H1 (cell line): Measurements from ENCODE around the gene DNAAF5. TPM values are rescaled to one million over a fixed set of nuclear protein-coding genes. Genes with fewer than 3 reads are reported as not detected.

Experiments used
- CTCF ChIA-PET: fragments of 300-600 bp; sonication (Branson Sonifier 250); formaldehyde crosslinking; loops from one replicate; lab custom pipeline; 2021; ENCODE audit not compliant: partially characterized antibody; lab: Charles Lee
- POLR2A ChIA-PET: fragments of 300-600 bp; sonication (Branson Sonifier 250); formaldehyde crosslinking; loops from one replicate; lab custom pipeline; 2021; ENCODE audit warnings: inconsistent platforms; ENCODE audit not compliant: partially characterized antibody; lab: Charles Lee
- DNase-seq, 2 experiments: peaks; one replicate each; pipeline versions ENCODE4 v3.0.0 to v3.0.0-alpha.2; 2010 to 2022; ENCODE audit warnings: low spot score in 2 of 2, low read depth in 1 of 2, mixed read lengths in 1 of 2
- FAIRE-seq: peaks from 2 replicates; lab custom pipeline; 2011; peaks lifted over from hg19 to GRCh38; lab: Jason Lieb, UNC
- H2AFZ ChIP-seq: 2 replicates; pipeline ENCODE4 v1.8.1; 2012; ENCODE audit warnings: low read length, inconsistent platforms
- H2AK5ac ChIP-seq: 2 replicates; pipeline ENCODE4 v1.6.1; 2013; ENCODE audit warnings: low read depth, low read length
- H2BK120ac ChIP-seq: replicated peaks from 2 replicates; pipeline ENCODE3; 2013; ENCODE audit warnings: low read depth, low read length, inconsistent platforms
- H2BK12ac ChIP-seq: 2 replicates; pipeline ENCODE4 v1.6.1; 2013; ENCODE audit warnings: low read depth, low read length
- H2BK15ac ChIP-seq: 2 replicates; pipeline ENCODE4 v1.6.1; 2013; ENCODE audit warnings: low read length
- H2BK20ac ChIP-seq: 2 replicates; pipeline ENCODE4 v1.6.1; 2013; ENCODE audit warnings: low read length
- H2BK5ac ChIP-seq: 2 replicates; pipeline ENCODE4 v1.6.1; 2013; ENCODE audit warnings: low read depth, low read length
- H3K14ac ChIP-seq: 2 replicates; pipeline ENCODE4 v1.6.1; 2013; ENCODE audit warnings: inconsistent platforms; ENCODE audit not compliant: insufficient read length
- H3K18ac ChIP-seq: 2 replicates; pipeline ENCODE4 v1.6.1; 2013; ENCODE audit warnings: low read length; ENCODE audit errors: extremely low read depth
- H3K23ac ChIP-seq: 2 replicates; pipeline ENCODE4 v1.6.1; 2013; ENCODE audit warnings: inconsistent platforms; ENCODE audit not compliant: insufficient read length
- H3K23me2 ChIP-seq: 2 replicates; pipeline ENCODE4 v1.6.1; 2013; ENCODE audit warnings: low read depth, low read length
- H3K27ac ChIP-seq: 2 replicates; pipeline ENCODE4 v1.6.1; 2011; ENCODE audit warnings: low read depth, low read length, inconsistent platforms
- H3K27me3 ChIP-seq, 4 experiments: replicated peaks in 1 of 4; 1 replicate in 1 of 4; 2 replicates in 3 of 4; pipeline versions ENCODE4 v1.6.1 to v1.8.1; 2011 to 2013; ENCODE audit warnings: low read length in 3 of 4, mild to moderate bottlenecking in 3 of 4, inconsistent platforms in 2 of 4, mixed read lengths in 2 of 4, moderate library complexity in 1 of 4; ENCODE audit not compliant: control insufficient read depth in 3 of 4, insufficient read depth in 3 of 4; ENCODE audit errors: extremely low read depth in 1 of 4
- H3K36me3 ChIP-seq, 4 experiments: 2 replicates each; pipeline versions ENCODE4 v1.6.1 to v1.8.1; 2011 to 2013; ENCODE audit warnings: mild to moderate bottlenecking in 4 of 4, low read length in 3 of 4, moderate library complexity in 2 of 4, control low read depth in 1 of 4, inconsistent platforms in 1 of 4; ENCODE audit not compliant: insufficient read depth in 4 of 4, control insufficient read depth in 2 of 4
- H3K4ac ChIP-seq: replicated peaks from 2 replicates; pipeline ENCODE3; 2013; ENCODE audit warnings: low read length, low read depth, mixed read lengths, inconsistent platforms; ENCODE audit not compliant: insufficient read length
- H3K4me1 ChIP-seq, 4 experiments: replicated peaks in 1 of 4; 1 replicate in 1 of 4; 2 replicates in 3 of 4; pipeline versions ENCODE4 v1.6.1 to v1.8.1; 2011 to 2013; ENCODE audit warnings: low read length in 3 of 4, inconsistent platforms in 2 of 4, mixed read lengths in 1 of 4; ENCODE audit not compliant: insufficient read depth in 4 of 4, control insufficient read depth in 3 of 4
- H3K4me2 ChIP-seq, 2 experiments: 2 replicates each; pipeline versions ENCODE4 v1.6.1 to v1.8.1; 2011 to 2013; ENCODE audit warnings: low read depth in 2 of 2, low read length in 2 of 2, control low read depth in 1 of 2, inconsistent platforms in 1 of 2, mild to moderate bottlenecking in 1 of 2; ENCODE audit not compliant: insufficient read depth in 1 of 2
- H3K4me3 ChIP-seq, 4 experiments: fragments of 200-600, 300-600 bp in 1 of 4; sonication (generic), shearing (Covaris generic), sonication (Bioruptor Twin) in 1 of 4; 2 replicates each; pipeline versions ENCODE4 v1.5.1 to v1.8.1; 2011 to 2016; ENCODE audit warnings: low read length in 4 of 4, low read depth in 3 of 4, control low read depth in 2 of 4, inconsistent platforms in 2 of 4, mild to moderate bottlenecking in 2 of 4, mixed read lengths in 1 of 4, moderate library complexity in 1 of 4; ENCODE audit not compliant: insufficient read depth in 2 of 4; ENCODE audit errors: extremely low read depth in 1 of 4
- H3K56ac ChIP-seq: replicated peaks from 2 replicates; pipeline ENCODE3; 2013; ENCODE audit warnings: low read depth, mild to moderate bottlenecking, mixed read lengths, low read length, inconsistent platforms; ENCODE audit not compliant: insufficient read length
- H3K79me1 ChIP-seq: 2 replicates; pipeline ENCODE4 v1.6.1; 2013; ENCODE audit warnings: low read depth, low read length, control low read depth
- H3K79me2 ChIP-seq, 2 experiments: 2 replicates each; pipeline versions ENCODE4 v1.6.1 to v1.8.1; 2012 to 2013; ENCODE audit warnings: low read length in 2 of 2, mild to moderate bottlenecking in 2 of 2, inconsistent platforms in 1 of 2; ENCODE audit not compliant: insufficient read depth in 2 of 2, control insufficient read depth in 1 of 2
- H3K9ac ChIP-seq, 4 experiments: replicated peaks in 1 of 4; 1 replicate in 1 of 4; 2 replicates in 3 of 4; pipeline versions ENCODE4 v1.6.1 to v1.8.1; 2011 to 2013; ENCODE audit warnings: low read depth in 3 of 4, low read length in 3 of 4, control low read depth in 2 of 4, mild to moderate bottlenecking in 2 of 4, moderate library complexity in 2 of 4, inconsistent platforms in 1 of 4; ENCODE audit errors: extremely low read depth in 1 of 4
- H3K9me3 ChIP-seq, 2 experiments: 2 replicates each; pipeline versions ENCODE4 v1.6.1 to v1.8.1; 2012 to 2013; ENCODE audit warnings: mild to moderate bottlenecking in 2 of 2, moderate library complexity in 2 of 2, control low read depth in 1 of 2, inconsistent platforms in 1 of 2, low read depth in 1 of 2, low read length in 1 of 2, mixed read lengths in 1 of 2; ENCODE audit not compliant: insufficient read depth in 2 of 2
- H4K20me1 ChIP-seq, 2 experiments: replicated peaks in 1 of 2; 2 replicates each; pipeline versions ENCODE3 to v1.8.1; 2011 to 2013; ENCODE audit warnings: inconsistent platforms in 2 of 2, low read length in 2 of 2, mild to moderate bottlenecking in 1 of 2; ENCODE audit not compliant: insufficient read depth in 2 of 2, control insufficient read depth in 1 of 2
- H4K5ac ChIP-seq: 2 replicates; pipeline ENCODE4 v1.6.1; 2013; ENCODE audit warnings: low read length, low read depth, mixed read lengths, inconsistent platforms; ENCODE audit not compliant: insufficient read length
- H4K8ac ChIP-seq: 2 replicates; pipeline ENCODE4 v1.8.0; 2013; ENCODE audit warnings: mild to moderate bottlenecking, moderate library complexity, low read length, inconsistent platforms; ENCODE audit not compliant: insufficient read depth; ENCODE audit errors: extremely low read depth
- H4K91ac ChIP-seq: replicated peaks from 2 replicates; pipeline ENCODE3; 2013; ENCODE audit warnings: low read length, mixed read lengths, inconsistent platforms; ENCODE audit not compliant: insufficient read length
- ASH2L ChIP-seq: fragments of 200-600, 300-600 bp; sonication (generic); IDR thresholded peaks from one replicate; pipeline ENCODE4 v1.7.1; 2017; ENCODE audit warnings: low read length
- CHD1 ChIP-seq: IDR thresholded peaks from 2 replicates; pipeline ENCODE4 v1.6.1; 2012; ENCODE audit warnings: low read depth, low read length, improper control_type of control experiment
- CTBP2 ChIP-seq: IDR thresholded peaks from 2 replicates; pipeline ENCODE4 v1.7.0; 2011; ENCODE audit warnings: borderline replicate concordance, mild to moderate bottlenecking, moderate library complexity, mixed read lengths, low read length; ENCODE audit not compliant: insufficient read depth, insufficient read length
- GABPA ChIP-seq: IDR thresholded peaks from 2 replicates; pipeline ENCODE4 v1.6.1; 2011; ENCODE audit warnings: mild to moderate bottlenecking, low read length, moderate library complexity, borderline replicate concordance; ENCODE audit not compliant: insufficient read depth
- RXRA ChIP-seq: IDR thresholded peaks from 2 replicates; pipeline ENCODE4 v1.6.1; 2011; ENCODE audit warnings: low read depth, mild to moderate bottlenecking, low read length, moderate library complexity; ENCODE audit not compliant: insufficient read depth
- SP2 ChIP-seq: IDR thresholded peaks from 2 replicates; pipeline ENCODE4 v1.6.1; 2012; ENCODE audit warnings: mild to moderate bottlenecking, low read length, inconsistent platforms
- WGBS, 2 experiments: shearing (Covaris generic) in 1 of 2; methylation state at CpG; one replicate each; pipeline versions ENCODE4 v1.1.6 to v1.1.7; 2013 to 2015; ENCODE audit warnings: low lambda C conversion rate in 2 of 2, mixed read lengths in 2 of 2, inconsistent platforms in 1 of 2, low coverage in 1 of 2, missing lambda C conversion rate in 1 of 2; ENCODE audit not compliant: insufficient replicate concordance in 2 of 2, insufficient coverage in 1 of 2, insufficient read length in 1 of 2; ENCODE audit errors: extremely low coverage in 1 of 2, missing lambda C conversion rate in 1 of 2; 5-methylcytosine and 5-hydroxymethylcytosine counted together
- polyA plus RNA-seq, 7 experiments: library from polyadenylated mRNA; depleted of rRNA in 3 of 7; stranded (reverse) in 5 of 7; unstranded in 2 of 7; fragments of >200 nt in 5 of 7; fragments of 200-250 nt in 2 of 7; gene quantifications; 1 replicate in 5 of 7; 2 replicates in 1 of 7; 4 replicates in 1 of 7; pipeline versions ENCODE4 v1.2.1 to v1.2.3, GENCODE V29; 2011 to 2013; ENCODE audit warnings: missing spikeins in 2 of 7, mixed read lengths in 2 of 7
- total RNA-seq: library from RNA; stranded (reverse); fragmentation: NEBNext Ultra II Directional; extraction: Animal tissue kit (Norgen Biotek cat#: 25700); gene quantifications from 2 replicates; pipeline ENCODE4 v1.2.1, GENCODE V29; 2021

Gene DNAAF5
- total and polyA plus RNA-seq, 2 of the 8 experiments (the other 6 are each of a cell fraction or from before 2014, with no cell fraction given) = 55.1 to 95.9 TPM

GRCh38 chr7:770336-770735 lies 43.8 kb downstream of the DNAAF5 start:
- H3K4ac ChIP-seq = no peak overlapping the region
- no peak overlapping the region for H2BK15ac ChIP-seq
- H4K5ac ChIP-seq = no peak overlapping the region
- H4K8ac ChIP-seq = no peak overlapping the region
- H3K4me3 ChIP-seq = no peak overlapping the region
- no peaks in the 10 kb centered on the region for H3K27me3 ChIP-seq
- H3K9ac ChIP-seq = no peak overlapping the region
- WGBS, 2 experiments = 93% methylated on average over 10 of the region's 14 CpGs; no CpG with 5 or more reads in 1 of the 2 experiments
- ChIA-PET CTCF (interaction anchor here (0.9 to 1.9 kb wide), 4 partner anchors 13 to 267 kb away, joined by 3 to 4 read pairs (median 4); no protein-coding TSS in a partner anchor), POLR2A (interaction anchor here (1.6 kb wide), 1 partner anchor 9 kb away, joined by 3 read pairs; no protein-coding TSS in a partner anchor)
- no peak overlapping the region for H2AFZ ChIP-seq
- H3K4me1 ChIP-seq = peaks cover 0 to 5% (median under 1%) of the 10 kb centered on the region in 4 experiments; a peak in 2 of 7 replicates
- H4K91ac ChIP-seq = no peak overlapping the region
- H3K14ac ChIP-seq = no peak overlapping the region
- no peaks in the 10 kb centered on the region for H3K23me2 ChIP-seq
- H2AK5ac ChIP-seq = no peak overlapping the region
- no peak overlapping the region for H2BK5ac ChIP-seq
- no peaks in the 10 kb centered on the region; the same call in 1 of the 2 replicates for H3K79me1 ChIP-seq
- H3K18ac ChIP-seq = no peak overlapping the region
- H3K4me2 ChIP-seq = no peak overlapping the region
- no peak overlapping the region for H2BK120ac ChIP-seq
- peaks cover 4 to 18% (median 13%) of the 10 kb centered on the region in 4 experiments; a peak in 7 of 8 replicates for H3K36me3 ChIP-seq
- TF ChIP-seq ASH2L (no peak), CTBP2 (no peak), GABPA (no peak), RXRA (no peak), CHD1 (no peak), SP2 (no peak)
- H4K20me1 ChIP-seq = peaks cover 5 to 8% of the 10 kb centered on the region in 2 experiments
- no peak overlapping the region for H2BK20ac ChIP-seq
- H3K27ac ChIP-seq = no peak overlapping the region
- no peak overlapping the region for H2BK12ac ChIP-seq
- no peaks in the 10 kb centered on the region for H3K79me2 ChIP-seq
- H3K9me3 ChIP-seq = no peaks in the 10 kb centered on the region
- peak overlapping the region; percentile 16 for H3K56ac ChIP-seq
- FAIRE-seq = no peak
- no peak overlapping the region for H3K23ac ChIP-seq
- no peak for DNase-seq
